Left lobe of liver (tissue), 2 donors: ENCODE data around the gene ZNF609. TPM values are rescaled to one million over a fixed set of nuclear protein-coding genes. Genes with fewer than 3 reads are reported as not detected.

ENCODE experiments used
- ATAC-seq: fragments of 200-7000 bp; cut with Tn5 transposase; one replicate; pipeline ENCODE4 v1.9.1; 2020; ENCODE audit warnings: mild to moderate bottlenecking, moderate library complexity
- DNase-seq: peaks from one replicate; pipeline ENCODE4 v3.0.0-alpha.2; 2020; ENCODE audit warnings: low spot score
- total RNA-seq: library from RNA; stranded (reverse); gene quantifications from one replicate; pipeline ENCODE4 v1.2.1, GENCODE V29; 2021
- donor health status: DM: no; HTN: no; CAD: no; lungs with moderate emphysema.
- donor health status: DM: no; HTN: yes; CAD: no.

Gene ZNF609
- total RNA-seq, 1 donor from 2014 or later: 16.3 TPM

- ATAC-seq (no peak), DNase-seq (no peak)
These were observed 75.3 kb downstream of the ZNF609 start for GRCh38 chr15:64535460-64536243.

- no peak for ATAC-seq
These were observed 76.0 kb downstream of the ZNF609 start for GRCh38 chr15:64536244-64536836.

GRCh38 chr15:64542091-64542490, 81.7 kb downstream of the ZNF609 start:
- no peak for ATAC-seq
- DNase-seq: no peak

More at GRCh38 chr15:64536244-64536836, 76.0 kb downstream of the ZNF609 start:
- DNase-seq: no peak

- ATAC-seq: no peak
- no peak for DNase-seq
These were observed 84.1 kb downstream of the ZNF609 start for GRCh38 chr15:64544450-64544849.

- DNase-seq (no peak), ATAC-seq (no peak)
These were observed 86.9 kb downstream of the ZNF609 start for GRCh38 chr15:64547275-64547674.

- ATAC-seq: no peak
These were observed 87.9 kb downstream of the ZNF609 start for GRCh38 chr15:64548235-64548634.

GRCh38 chr15:64549860-64550259, 89.5 kb downstream of the ZNF609 start:
- DNase-seq (no peak), ATAC-seq (no peak)

More at GRCh38 chr15:64548235-64548634, 87.9 kb downstream of the ZNF609 start:
- DNase-seq: no peak

GRCh38 chr15:64552281-64552948, 92.0 kb downstream of the ZNF609 start:
- no peak for ATAC-seq

GRCh38 chr15:64558460-64559179, 98.2 kb downstream of the ZNF609 start:
- DNase-seq: no peak
- peak; percentile 34 for ATAC-seq

More at GRCh38 chr15:64552281-64552948, 92.0 kb downstream of the ZNF609 start:
- DNase-seq: no peak

- ATAC-seq: no peak
- DNase-seq: no peak
These were observed 98.9 kb downstream of the ZNF609 start for GRCh38 chr15:64559243-64559642.

GRCh38 chr15:64560501-64560900, 100.1 kb downstream of the ZNF609 start:
- DNase-seq (no peak), ATAC-seq (no peak)

- ATAC-seq (no peak), DNase-seq (no peak)
These were observed 100.6 kb downstream of the ZNF609 start for GRCh38 chr15:64560998-64561397.

- DNase-seq (no peak), ATAC-seq (no peak)
These were observed 101.7 kb downstream of the ZNF609 start for GRCh38 chr15:64562003-64562640.

GRCh38 chr15:64566102-64566501, 105.7 kb downstream of the ZNF609 start:
- DNase-seq (no peak), ATAC-seq (no peak)

- peak; percentile 23 for ATAC-seq
- no peak for DNase-seq
These were observed 106.5 kb downstream of the ZNF609 start for GRCh38 chr15:64566629-64567427.

- ATAC-seq: peak; percentile 22
These were observed 108.4 kb downstream of the ZNF609 start for GRCh38 chr15:64568765-64569164.

GRCh38 chr15:64571857-64572291, 111.5 kb downstream of the ZNF609 start:
- ATAC-seq: peak; percentile 24
- no peak for DNase-seq

More at GRCh38 chr15:64568765-64569164, 108.4 kb downstream of the ZNF609 start:
- no peak for DNase-seq

GRCh38 chr15:64572856-64573255, 112.5 kb downstream of the ZNF609 start:
- no peak for DNase-seq
- ATAC-seq: peak; percentile 29

- DNase-seq (no peak), ATAC-seq (peak; percentile 44)
These were observed 114.1 kb downstream of the ZNF609 start for GRCh38 chr15:64574301-64575017.
